GM19099 (cell line): ENCODE measurements around the gene ZFHX3.

Experiments used
- POLR2A ChIP-seq: IDR thresholded peaks from 3 replicates; pipeline ENCODE4 v1.6.1; 2011; ENCODE audit warnings: low read depth; ENCODE audit not compliant: insufficient read length; ENCODE audit errors: extremely low read depth

Gene ZFHX3, protein sequence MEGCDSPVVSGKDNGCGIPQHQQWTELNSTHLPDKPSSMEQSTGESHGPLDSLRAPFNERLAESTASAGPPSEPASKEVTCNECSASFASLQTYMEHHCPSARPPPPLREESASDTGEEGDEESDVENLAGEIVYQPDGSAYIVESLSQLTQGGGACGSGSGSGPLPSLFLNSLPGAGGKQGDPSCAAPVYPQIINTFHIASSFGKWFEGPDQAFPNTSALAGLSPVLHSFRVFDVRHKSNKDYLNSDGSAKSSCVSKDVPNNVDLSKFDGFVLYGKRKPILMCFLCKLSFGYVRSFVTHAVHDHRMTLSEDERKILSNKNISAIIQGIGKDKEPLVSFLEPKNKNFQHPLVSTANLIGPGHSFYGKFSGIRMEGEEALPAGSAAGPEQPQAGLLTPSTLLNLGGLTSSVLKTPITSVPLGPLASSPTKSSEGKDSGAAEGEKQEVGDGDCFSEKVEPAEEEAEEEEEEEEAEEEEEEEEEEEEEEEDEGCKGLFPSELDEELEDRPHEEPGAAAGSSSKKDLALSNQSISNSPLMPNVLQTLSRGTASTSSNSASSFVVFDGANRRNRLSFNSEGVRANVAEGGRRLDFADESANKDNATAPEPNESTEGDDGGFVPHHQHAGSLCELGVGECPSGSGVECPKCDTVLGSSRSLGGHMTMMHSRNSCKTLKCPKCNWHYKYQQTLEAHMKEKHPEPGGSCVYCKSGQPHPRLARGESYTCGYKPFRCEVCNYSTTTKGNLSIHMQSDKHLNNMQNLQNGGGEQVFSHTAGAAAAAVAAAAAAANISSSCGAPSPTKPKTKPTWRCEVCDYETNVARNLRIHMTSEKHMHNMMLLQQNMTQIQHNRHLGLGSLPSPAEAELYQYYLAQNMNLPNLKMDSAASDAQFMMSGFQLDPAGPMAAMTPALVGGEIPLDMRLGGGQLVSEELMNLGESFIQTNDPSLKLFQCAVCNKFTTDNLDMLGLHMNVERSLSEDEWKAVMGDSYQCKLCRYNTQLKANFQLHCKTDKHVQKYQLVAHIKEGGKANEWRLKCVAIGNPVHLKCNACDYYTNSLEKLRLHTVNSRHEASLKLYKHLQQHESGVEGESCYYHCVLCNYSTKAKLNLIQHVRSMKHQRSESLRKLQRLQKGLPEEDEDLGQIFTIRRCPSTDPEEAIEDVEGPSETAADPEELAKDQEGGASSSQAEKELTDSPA (N-terminal part only)

DNA sequence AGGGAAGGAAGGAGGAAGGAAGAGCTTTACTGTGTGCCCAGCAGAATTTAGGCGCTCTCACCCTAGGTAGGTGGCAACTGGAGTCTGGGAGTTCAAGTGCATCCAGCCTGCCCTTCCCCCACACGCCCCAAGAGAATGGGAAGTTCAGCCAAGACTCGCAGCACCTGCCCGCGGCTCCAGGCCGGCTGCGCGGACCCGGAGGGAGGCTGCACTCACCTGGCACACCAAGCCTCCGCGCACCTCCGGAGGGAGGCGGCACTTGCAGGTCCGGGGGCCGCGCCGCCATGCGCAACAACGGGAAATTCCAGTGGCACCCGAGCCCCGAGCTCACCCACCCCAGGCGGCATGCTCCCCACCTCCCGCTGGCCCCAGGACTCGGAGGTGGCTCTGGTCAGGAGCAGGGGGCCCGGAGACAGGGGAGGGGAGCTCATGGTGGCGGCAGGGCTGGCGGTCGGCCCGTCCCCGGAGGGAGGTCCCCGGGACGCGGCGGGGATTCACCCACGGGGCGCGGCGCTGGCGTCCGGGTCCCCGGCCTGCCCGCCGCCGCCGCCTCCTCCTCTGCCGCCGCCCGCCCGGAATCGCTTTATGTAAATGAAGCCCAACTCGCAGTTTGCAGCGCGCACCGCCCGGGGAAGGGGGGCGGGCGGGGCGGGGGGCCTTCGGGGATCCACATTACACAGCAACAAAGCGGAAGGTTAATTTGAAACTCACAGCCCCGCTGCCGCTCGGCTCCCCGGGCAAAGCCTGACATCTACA lies at the start of gene ZFHX3:
Gene ZFHX3 (minus strand): TSS at position 593 of the 756 bp plus-strand sequence. CDS start 87,983 bp downstream, outside the sequence.
- TF ChIP-seq POLR2A: peak; percentile 41

DNA sequence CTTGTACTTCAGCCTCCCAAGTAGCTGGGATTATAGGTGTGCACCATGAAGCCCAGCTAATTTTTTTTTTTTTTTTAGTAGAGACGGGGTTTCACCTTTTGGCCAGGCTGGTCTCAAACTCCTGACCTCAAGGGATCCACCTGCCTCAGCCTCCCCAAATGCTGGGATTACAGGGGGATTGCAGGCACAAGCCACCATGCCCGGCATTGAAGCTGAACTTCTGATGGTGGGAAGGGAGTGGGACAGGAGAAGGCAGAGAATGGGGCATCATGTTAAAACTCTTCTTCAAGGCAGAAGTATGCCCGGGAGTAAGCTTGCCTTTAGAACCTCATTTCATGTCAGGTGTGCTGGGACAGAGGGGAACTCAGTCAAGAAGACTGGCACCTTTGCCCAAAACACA lies 48.6 kb upstream of the ZFHX3 start:
- TF ChIP-seq POLR2A: no peak

DNA sequence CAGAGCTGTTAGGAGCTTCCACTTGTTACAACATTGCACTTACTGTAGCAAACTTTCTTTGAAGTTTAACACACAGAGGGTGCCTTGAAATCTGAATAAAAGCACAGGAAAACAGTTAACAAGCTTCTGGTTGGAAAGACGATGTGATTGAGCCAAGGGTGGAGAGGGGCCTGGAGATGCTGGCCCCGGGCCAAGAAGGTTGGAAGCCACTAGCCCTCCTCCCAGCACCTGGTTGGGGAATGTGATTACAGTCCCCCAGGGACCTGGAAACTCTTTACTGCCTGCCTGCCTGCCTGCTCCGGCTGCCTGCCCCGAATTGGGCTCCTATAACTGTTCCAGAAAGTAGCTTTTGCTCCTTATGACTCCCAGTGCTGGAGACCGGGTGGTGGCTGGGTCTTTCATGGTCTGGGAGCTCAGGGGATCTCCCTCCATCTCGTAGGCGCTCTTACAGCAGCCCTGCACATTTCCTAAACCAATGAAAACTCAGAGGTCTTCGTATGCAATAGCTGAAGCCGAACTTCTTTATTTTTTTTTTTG lies 48.0 kb upstream of the ZFHX3 start:
- no peak for TF ChIP-seq POLR2A

DNA sequence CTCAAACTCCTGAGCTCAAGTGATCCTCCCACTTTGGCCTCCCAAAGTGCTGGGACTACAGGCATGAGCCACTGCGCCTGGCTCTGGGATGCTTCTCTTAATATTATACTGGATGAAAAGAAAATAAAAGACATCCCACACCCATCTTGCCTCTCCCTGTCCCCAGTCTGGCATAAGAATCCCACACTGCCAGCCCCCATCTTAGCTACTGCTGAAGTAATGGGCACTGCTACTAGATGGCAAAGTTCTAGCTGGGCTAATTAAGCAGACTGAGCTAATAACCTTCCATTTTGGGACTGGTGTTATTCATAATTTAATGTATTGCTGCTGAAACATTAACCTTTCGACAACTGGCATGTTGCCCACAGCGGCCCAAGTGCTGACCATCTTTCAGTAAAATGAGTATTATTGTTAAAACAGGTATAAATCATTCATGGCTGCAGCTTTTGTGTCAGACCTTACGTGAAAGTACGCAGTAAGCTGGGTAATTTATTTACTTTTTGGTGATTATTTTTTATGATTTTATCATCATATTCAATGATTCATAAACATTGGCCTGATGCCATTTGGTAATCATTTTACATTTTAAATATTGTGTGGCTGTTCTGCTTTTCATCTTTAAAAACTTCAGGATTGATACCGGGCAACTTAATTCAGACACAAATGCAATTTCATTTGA lies 47.4 kb upstream of the ZFHX3 start:
- TF ChIP-seq POLR2A: no peak

DNA sequence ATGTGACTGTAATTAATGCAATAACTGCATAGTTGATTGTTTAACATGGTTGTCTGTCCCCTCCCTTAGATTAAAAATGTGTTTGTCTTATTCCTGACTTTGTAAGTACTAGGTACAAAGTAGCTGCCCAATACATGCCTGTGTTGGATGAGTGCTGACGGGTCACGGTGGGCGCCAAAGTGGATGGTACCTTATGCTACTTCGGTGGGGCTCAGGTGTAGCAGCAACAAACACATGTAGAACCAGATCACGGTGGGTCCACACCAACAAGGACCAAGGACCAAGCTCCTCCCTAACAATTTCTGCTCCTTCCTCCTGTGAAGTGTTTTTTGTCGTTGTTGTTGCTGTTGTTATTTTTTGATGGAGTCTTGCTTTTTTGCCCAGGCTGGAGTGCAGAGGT lies 46.4 kb upstream of the ZFHX3 start:
- no peak for TF ChIP-seq POLR2A

DNA sequence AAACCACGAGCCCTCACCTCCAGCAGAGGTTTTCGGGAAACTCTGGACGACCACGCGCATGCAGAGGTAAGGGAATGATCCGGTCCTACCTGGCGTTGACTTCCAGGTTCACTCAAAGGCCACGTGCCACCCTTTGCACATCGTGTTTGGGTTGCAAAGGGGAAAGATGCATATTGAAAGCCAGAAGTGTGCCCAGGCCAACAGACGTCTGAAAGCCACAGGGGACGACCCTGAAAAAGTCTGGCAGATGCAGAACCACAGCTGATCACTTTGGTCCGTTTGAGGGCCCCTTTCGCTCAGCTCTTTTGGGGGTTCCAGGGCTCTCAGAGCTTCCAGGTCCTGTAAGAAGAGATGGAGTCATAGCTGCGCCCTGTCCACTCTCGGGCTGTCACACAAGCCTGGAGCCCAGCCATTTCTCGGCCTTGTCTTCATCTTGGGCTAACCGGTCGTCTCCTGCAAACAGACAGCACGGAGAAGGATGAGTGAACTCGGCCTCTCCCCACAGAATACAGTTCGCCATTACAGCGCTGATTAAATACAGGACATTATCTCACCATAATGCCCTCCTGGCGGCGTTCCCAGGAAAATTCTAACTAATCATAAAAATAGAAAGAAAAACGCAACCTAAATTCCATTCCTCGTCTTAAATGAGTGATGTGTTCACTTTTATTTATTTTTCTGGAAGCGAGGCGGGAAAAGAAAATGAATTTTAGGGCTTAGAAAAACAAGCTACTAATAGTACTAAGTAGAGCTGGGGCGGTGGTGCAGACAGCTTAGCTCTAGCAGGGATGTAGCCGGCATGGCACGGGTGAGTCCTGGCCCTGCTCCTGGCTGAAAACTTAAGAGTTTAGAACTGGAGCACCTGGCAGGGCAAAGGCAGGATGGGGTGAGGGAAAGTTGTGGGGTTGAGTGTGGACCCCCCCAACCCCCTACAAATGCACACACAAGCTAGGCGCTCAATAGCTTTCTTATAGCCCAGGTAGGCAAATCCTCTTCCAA lies 45.5 kb upstream of the ZFHX3 start:
- no peak for TF ChIP-seq POLR2A

DNA sequence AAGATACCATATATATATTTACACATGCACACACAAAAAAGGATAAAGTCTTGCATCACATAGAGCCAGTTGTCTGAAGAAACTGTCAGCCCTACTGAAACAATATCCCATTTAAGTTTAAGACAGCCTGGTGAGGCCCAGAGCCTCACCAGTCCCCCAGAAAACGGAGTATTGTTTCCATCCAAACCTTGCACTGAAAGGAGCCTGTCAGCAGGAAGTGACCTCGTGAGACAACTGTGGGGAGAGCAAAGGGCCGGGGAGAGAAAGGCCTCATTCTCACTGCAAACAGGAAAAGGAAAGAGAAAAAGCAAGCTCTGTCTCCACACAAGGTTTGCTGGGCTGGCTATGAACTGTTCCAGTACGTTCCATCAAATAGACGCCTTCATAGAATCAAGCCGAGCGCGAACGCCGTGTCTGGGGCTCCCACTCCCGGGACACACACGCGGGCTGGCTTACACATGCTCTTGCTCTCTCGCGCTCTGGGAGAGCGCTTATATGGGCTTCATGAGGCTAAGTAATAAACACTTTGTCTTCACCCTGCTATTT lies 44.4 kb upstream of the ZFHX3 start:
- TF ChIP-seq POLR2A: no peak

DNA sequence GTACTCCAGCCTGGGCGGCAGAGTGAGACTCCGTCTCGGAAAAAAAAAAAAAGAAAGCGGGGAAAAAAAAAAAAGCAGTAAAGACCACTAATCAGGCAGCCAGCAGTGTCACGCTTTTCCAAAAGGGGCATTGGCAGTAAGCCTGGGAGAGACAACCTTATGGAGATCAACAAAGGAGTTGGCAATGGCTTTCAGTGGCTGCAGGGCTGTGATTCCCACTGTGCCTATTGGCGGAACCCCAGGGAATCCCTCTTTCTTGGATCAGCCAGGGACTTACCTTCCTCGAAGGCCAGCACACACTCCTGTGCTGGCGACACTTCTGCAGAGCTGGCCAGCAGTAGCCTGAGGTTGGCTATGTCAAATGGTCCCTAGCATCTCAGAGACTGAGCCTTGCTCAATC lies 43.2 kb upstream of the ZFHX3 start:
- TF ChIP-seq POLR2A: no peak

DNA sequence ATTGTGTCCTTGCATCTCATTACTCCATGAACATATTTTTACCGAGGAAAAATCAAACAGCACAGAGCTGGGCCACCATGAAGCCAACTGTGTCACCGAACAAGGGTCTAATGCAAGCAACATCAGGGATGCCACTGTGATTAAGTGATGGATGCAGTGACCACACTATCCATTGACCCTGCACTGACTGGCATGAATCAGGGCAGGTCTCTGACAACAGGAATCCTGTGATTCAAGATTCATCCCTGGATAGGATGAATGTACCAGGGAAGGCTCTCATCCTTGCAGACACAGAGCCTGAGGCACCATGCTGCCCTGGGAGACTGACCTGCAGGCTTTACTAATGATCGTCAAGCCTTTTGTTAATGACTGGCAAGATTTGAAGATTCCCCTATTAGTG lies 41.5 kb upstream of the ZFHX3 start:
- TF ChIP-seq POLR2A: no peak

DNA sequence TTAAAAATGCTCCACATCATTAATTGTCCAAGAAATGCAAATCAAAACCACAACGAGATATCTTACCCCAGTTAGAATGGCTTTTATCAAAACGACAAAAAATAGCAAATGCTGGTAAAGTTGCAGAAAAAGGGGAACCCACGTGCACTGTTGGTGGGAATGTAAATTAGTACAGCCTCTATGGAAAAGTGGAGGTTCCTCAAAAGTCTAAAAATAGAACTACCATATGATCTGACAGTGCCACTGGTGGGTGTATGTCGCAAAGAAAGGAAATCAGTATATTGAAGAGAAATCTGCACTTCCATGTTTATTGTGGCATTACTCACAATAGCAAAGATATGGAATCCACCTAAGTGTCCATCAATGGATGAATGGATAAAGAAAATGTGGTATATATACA lies 38.2 kb upstream of the ZFHX3 start:
- TF ChIP-seq POLR2A: no peak

DNA sequence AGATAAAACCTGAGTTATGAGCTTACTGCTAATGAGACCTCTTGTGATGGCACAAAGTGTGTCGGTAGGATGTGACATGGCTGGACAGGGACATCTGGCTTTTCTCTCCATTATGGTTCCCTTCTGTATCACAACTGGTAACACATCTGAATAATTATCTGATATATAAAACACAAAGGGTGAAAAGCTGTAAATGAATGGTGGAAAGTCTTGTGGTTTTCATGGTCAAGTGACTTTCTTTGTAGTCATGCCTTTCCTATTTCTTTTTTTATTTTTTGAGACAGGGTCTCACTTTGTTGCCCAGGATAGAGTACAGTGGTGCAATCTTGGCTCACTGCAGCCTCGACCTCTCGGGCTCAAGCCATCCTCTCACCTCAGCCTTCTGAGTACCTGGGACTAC lies 35.3 kb upstream of the ZFHX3 start:
- TF ChIP-seq POLR2A: no peak

DNA sequence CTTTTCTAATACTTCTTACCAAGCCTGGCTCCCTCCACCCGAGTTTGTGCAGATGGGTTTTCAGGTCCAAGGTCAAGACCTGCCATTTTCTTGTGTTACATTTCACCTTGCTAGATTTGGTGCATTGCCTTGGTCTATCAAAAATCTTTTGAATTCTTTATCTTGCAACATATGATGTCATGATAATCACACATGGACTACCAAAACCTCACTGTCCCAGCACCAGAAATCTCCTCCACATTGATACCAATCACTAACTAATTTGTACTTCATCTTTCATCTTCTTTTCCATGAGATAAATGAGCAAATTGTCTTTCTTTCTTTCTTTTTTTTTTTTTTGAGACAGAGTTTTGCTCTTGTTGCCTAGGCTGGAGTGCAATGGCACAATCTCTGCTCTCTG lies 33.0 kb upstream of the ZFHX3 start:
- no peak for TF ChIP-seq POLR2A
